Adipocyte (in vitro differentiated cells): ENCODE data around the gene BAG5.
A peak's percentile ranks its signal among the peaks of the same experiment; 100 is the strongest.
"Not testable (repeated sequence)": the region's sequence is repeated elsewhere in the genome, so short reads cannot be mapped to it uniquely, and the experiment has no call there.

Source experiments
- DNase-seq: peaks from one replicate; pipeline ENCODE4 v3.0.0-alpha.2; 2015; ENCODE audit warnings: low read depth
- H3K27me3 ChIP-seq: replicated peaks from 2 replicates; pipeline ENCODE4 v1.7.0; 2013; ENCODE audit warnings: mild to moderate bottlenecking, low read length, moderate library complexity; ENCODE audit not compliant: control insufficient read depth, insufficient read depth
- H3K36me3 ChIP-seq: 2 replicates; pipeline ENCODE4 v1.7.0; 2013; ENCODE audit warnings: low read length, mild to moderate bottlenecking, moderate library complexity; ENCODE audit not compliant: control insufficient read depth, insufficient read depth, severe bottlenecking
- H3K4me1 ChIP-seq: 2 replicates; pipeline ENCODE4 v1.7.0; 2013; ENCODE audit warnings: mild to moderate bottlenecking, low read length, moderate library complexity; ENCODE audit not compliant: control insufficient read depth, insufficient read depth
- H3K4me3 ChIP-seq: 2 replicates; pipeline ENCODE4 v1.7.0; 2013; ENCODE audit warnings: mild to moderate bottlenecking, low read length, moderate library complexity
- H3K9ac ChIP-seq: 2 replicates; pipeline ENCODE4 v1.7.0; 2013; ENCODE audit warnings: mild to moderate bottlenecking, low read length, moderate library complexity
- H3K9me3 ChIP-seq: 2 replicates; pipeline ENCODE4 v1.7.0; 2013; ENCODE audit warnings: mild to moderate bottlenecking, low read length, moderate library complexity; ENCODE audit not compliant: control insufficient read depth

The BAG5 gene

GRCh38 chr14:103562429-103563225, at the start of gene BAG5, which contains the start of gene COA8:
Gene BAG5 (minus strand): TSS chr14:103562657. CDS start chr14:103561164, 1,493 bp downstream.
Gene COA8 (plus strand): TSS chr14:103562960. CDS start chr14:103563002, 42 bp downstream.
- no peaks in the 10 kb centered on the region for H3K9me3 ChIP-seq
- peak within 1 kb of the TSS; percentile 90 for H3K4me3 ChIP-seq
- H3K36me3 ChIP-seq = peaks cover 22% of the 10 kb centered on the region
- no peaks in the 10 kb centered on the region for H3K27me3 ChIP-seq
- peak within 1 kb of the TSS; percentile 92 for H3K9ac ChIP-seq
- peak; percentile 92 for DNase-seq
- peaks cover 45% of the 10 kb centered on the region for H3K4me1 ChIP-seq

- no peak overlapping the region for H3K9ac ChIP-seq
- no peak overlapping the region for H3K4me3 ChIP-seq
- H3K9me3 ChIP-seq = peaks cover 10% of the 10 kb centered on the region
- no peaks in the 10 kb centered on the region for H3K27me3 ChIP-seq
- DNase-seq = no peak
- no peaks in the 10 kb centered on the region for H3K36me3 ChIP-seq
- peaks cover 12% of the 10 kb centered on the region for H3K4me1 ChIP-seq
Measured at GRCh38 chr14:103611215-103611614, 48.8 kb upstream of the BAG5 start.

- not testable (repeated sequence) for H3K9ac ChIP-seq, DNase-seq
Measured at GRCh38 chr14:103609081-103609480, 46.6 kb upstream of the BAG5 start.

GRCh38 chr14:103607822-103608221, 45.4 kb upstream of the BAG5 start:
- Histone ChIP-seq H3K9me3 (peaks cover 10% of the 10 kb centered on the region), H3K4me1 (peaks cover 12% of the 10 kb centered on the region), H3K36me3 (no peaks in the 10 kb centered on the region), H3K27me3 (no peaks in the 10 kb centered on the region), H3K4me3 (no peak overlapping the region), H3K9ac (no peak overlapping the region)
- DNase-seq = no peak

More at GRCh38 chr14:103609081-103609480, 46.6 kb upstream of the BAG5 start:
- H3K4me1 ChIP-seq = peaks cover 12% of the 10 kb centered on the region
- not testable (repeated sequence) for H3K27me3 ChIP-seq, H3K4me3 ChIP-seq, H3K36me3 ChIP-seq, H3K9me3 ChIP-seq

- Histone ChIP-seq H3K36me3 (no peaks in the 10 kb centered on the region), H3K9me3 (peaks cover 10% of the 10 kb centered on the region), H3K27me3 (no peaks in the 10 kb centered on the region), H3K9ac (no peak overlapping the region), H3K4me1 (peaks cover 12% of the 10 kb centered on the region), H3K4me3 (peak overlapping the region; percentile 49)
- peak; percentile 80 for DNase-seq
Measured at GRCh38 chr14:103606963-103607668, 44.7 kb upstream of the BAG5 start.

- H3K4me3 ChIP-seq = no peak overlapping the region
- H3K36me3 ChIP-seq = no peaks in the 10 kb centered on the region
- H3K4me1 ChIP-seq = peaks cover 12% of the 10 kb centered on the region
- no peaks in the 10 kb centered on the region for H3K27me3 ChIP-seq
- H3K9me3 ChIP-seq = no peaks in the 10 kb centered on the region
- H3K9ac ChIP-seq = no peak overlapping the region
- no peak for DNase-seq
Measured at GRCh38 chr14:103604620-103605019, 42.2 kb upstream of the BAG5 start.

- H3K27me3 ChIP-seq = no peaks in the 10 kb centered on the region
- no peak for DNase-seq
- no peak overlapping the region for H3K9ac ChIP-seq
- H3K36me3 ChIP-seq = no peaks in the 10 kb centered on the region
- no peaks in the 10 kb centered on the region for H3K9me3 ChIP-seq
- H3K4me1 ChIP-seq = peaks cover 9% of the 10 kb centered on the region
- no peak overlapping the region for H3K4me3 ChIP-seq
Measured at GRCh38 chr14:103600503-103600902, 38.0 kb upstream of the BAG5 start.

- H3K9ac ChIP-seq = no peak overlapping the region
- H3K4me3 ChIP-seq = no peak overlapping the region
- H3K27me3 ChIP-seq = no peaks in the 10 kb centered on the region
- H3K36me3 ChIP-seq = no peaks in the 10 kb centered on the region
- DNase-seq = peak; percentile 91
- no peaks in the 10 kb centered on the region for H3K9me3 ChIP-seq
- peaks cover 9% of the 10 kb centered on the region for H3K4me1 ChIP-seq
Measured at GRCh38 chr14:103597623-103598377, 35.3 kb upstream of the BAG5 start.

GRCh38 chr14:103594265-103594664, 31.8 kb upstream of the BAG5 start:
- peak; percentile 67 for DNase-seq

GRCh38 chr14:103593577-103593976, 31.1 kb upstream of the BAG5 start:
- Histone ChIP-seq H3K4me1 (peaks cover 9% of the 10 kb centered on the region), H3K9me3 (no peaks in the 10 kb centered on the region), H3K27me3 (no peaks in the 10 kb centered on the region), H3K9ac (no peak overlapping the region), H3K4me3 (no peak overlapping the region), H3K36me3 (peaks cover 21% of the 10 kb centered on the region)
- DNase-seq = no peak

More at GRCh38 chr14:103594265-103594664, 31.8 kb upstream of the BAG5 start:
- Histone ChIP-seq H3K4me3 (no peak overlapping the region), H3K36me3 (peaks cover 14% of the 10 kb centered on the region), H3K9me3 (no peaks in the 10 kb centered on the region), H3K27me3 (no peaks in the 10 kb centered on the region), H3K4me1 (peaks cover 9% of the 10 kb centered on the region), H3K9ac (no peak overlapping the region)
